Kidney epithelial cell (primary cell): Measurements from ENCODE around the gene SLC25A25. TPM values are rescaled to one million over a fixed set of nuclear protein-coding genes. Genes with fewer than 3 reads are reported as not detected.

Experiments
- DNase-seq: peaks from one replicate; pipeline ENCODE4 v3.0.0-alpha.2; 2010; ENCODE audit warnings: low read depth
- H3K27me3 ChIP-seq: 2 replicates; pipeline ENCODE4 v1.6.0; 2011; ENCODE audit warnings: low read length; ENCODE audit not compliant: control insufficient read depth, insufficient read depth
- H3K36me3 ChIP-seq: 2 replicates; pipeline ENCODE4 v1.5.1; 2011; ENCODE audit warnings: low read length; ENCODE audit not compliant: control insufficient read depth, insufficient read depth
- H3K4me3 ChIP-seq: 2 replicates; pipeline ENCODE4 v1.5.1; 2011; ENCODE audit warnings: low read depth, mild to moderate bottlenecking, control low read depth, low read length
- CTCF ChIP-seq: IDR thresholded peaks from 2 replicates; pipeline ENCODE4 v1.5.1; 2011; ENCODE audit warnings: mild to moderate bottlenecking, moderate library complexity, low read length, control low read depth, inconsistent platforms; ENCODE audit not compliant: insufficient read depth, poor library complexity, severe bottlenecking
- total RNA-seq: library from RNA; depleted of rRNA; stranded (reverse); fragments of >200 nt; gene quantifications from 2 replicates; pipeline ENCODE4 v1.2.3, GENCODE V29; 2015

Gene SLC25A25
- total RNA-seq, 1 donor from 2014 or later: 22.8 TPM

GRCh38 chr9:128091571-128091970 lies 23.5 kb downstream of the SLC25A25 start:
- no peak for DNase-seq
- Histone ChIP-seq H3K36me3 (no peaks in the 10 kb centered on the region), H3K27me3 (no peaks in the 10 kb centered on the region), H3K4me3 (no peak overlapping the region)
- TF ChIP-seq CTCF: no peak

GRCh38 chr9:128092199-128092977 lies 24.4 kb downstream of the SLC25A25 start:
- Histone ChIP-seq H3K4me3 (no peak overlapping the region), H3K36me3 (no peaks in the 10 kb centered on the region), H3K27me3 (no peaks in the 10 kb centered on the region)
- DNase-seq: no peak
- no peak for TF ChIP-seq CTCF

- no peaks in the 10 kb centered on the region for H3K36me3 ChIP-seq
- no peak overlapping the region for H3K4me3 ChIP-seq
- H3K27me3 ChIP-seq: no peaks in the 10 kb centered on the region
- TF ChIP-seq CTCF: no peak
- DNase-seq: no peak
These were observed 25.0 kb downstream of the SLC25A25 start for GRCh38 chr9:128093011-128093410.

- Histone ChIP-seq H3K27me3 (no peaks in the 10 kb centered on the region), H3K4me3 (no peak overlapping the region)
- DNase-seq: peak; percentile 93
These were observed 26.3 kb downstream of the SLC25A25 start for GRCh38 chr9:128094166-128094949.

GRCh38 chr9:128094950-128095544 lies 27.0 kb downstream of the SLC25A25 start:
- Histone ChIP-seq H3K36me3 (no peaks in the 10 kb centered on the region), H3K4me3 (no peak overlapping the region), H3K27me3 (no peaks in the 10 kb centered on the region)
- no peak for DNase-seq
- TF ChIP-seq CTCF: no peak

More at GRCh38 chr9:128094166-128094949, 26.3 kb downstream of the SLC25A25 start:
- no peaks in the 10 kb centered on the region for H3K36me3 ChIP-seq
- no peak for TF ChIP-seq CTCF
